HEK293 (cell line): ENCODE measurements around the gene BCKDHB.

Experiments used
- CTCF ChIA-PET: fragments of 350-600 bp; formaldehyde crosslinking; extraction: SDS; loops from one replicate; lab custom pipeline; 2021; ENCODE audit warnings: antibody characterized with exemption; lab: Yijun Ruan, JAX
- POLR2A ChIA-PET: fragments of 300-600 bp; formaldehyde crosslinking; extraction: SDS; loops from one replicate; lab custom pipeline; 2020; ENCODE audit warnings: antibody characterized with exemption, inconsistent platforms; lab: Yijun Ruan, JAX
- H3K27ac ChIP-seq: fragments of 200-500 bp; sonication (Bioruptor generic); 2 replicates; pipeline ENCODE4 v1.5.1; 2014; ENCODE audit warnings: low read depth, low read length, control low read depth, inconsistent platforms; ENCODE audit errors: extremely low read depth
- H3K36me3 ChIP-seq, 2 experiments: fragments of 200-500 bp in 1 of 2; sonication (Bioruptor generic) in 1 of 2; 1 replicate in 1 of 2; 2 replicates in 1 of 2; pipeline ENCODE4 v1.5.1; 2014 to 2017; ENCODE audit warnings: inconsistent platforms in 2 of 2, low read length in 2 of 2; ENCODE audit not compliant: control insufficient read depth in 2 of 2, insufficient read depth in 1 of 2
- H3K4me1 ChIP-seq: fragments of 200-500 bp; sonication (Bioruptor generic); 2 replicates; pipeline ENCODE4 v1.5.1; 2014; ENCODE audit warnings: mild to moderate bottlenecking, low read length, inconsistent platforms; ENCODE audit not compliant: control insufficient read depth, insufficient read depth
- H3K4me3 ChIP-seq: 2 replicates; pipeline ENCODE4 v1.5.1; 2011; ENCODE audit warnings: low read depth, mild to moderate bottlenecking, control low read depth, low read length, moderate library complexity
- H3K9me3 ChIP-seq: fragments of 200-500 bp; sonication (Bioruptor generic); 2 replicates; pipeline ENCODE4 v1.5.1; 2014; ENCODE audit warnings: low read depth, low read length, inconsistent platforms; ENCODE audit not compliant: control insufficient read depth, insufficient read depth
- BCL11B ChIP-seq: fragments of 450-650 bp; formaldehyde crosslinking; IDR thresholded peaks from 2 replicates; pipeline ENCODE4 v1.5.1; 2016; ENCODE audit warnings: low read depth, missing biosample characterization, missing genetic modification characterization
- FEZF1 ChIP-seq: fragments of 450-650 bp; formaldehyde crosslinking; IDR thresholded peaks from 2 replicates; pipeline ENCODE4 v1.5.1; 2016; ENCODE audit warnings: missing biosample characterization, missing genetic modification characterization
- GLI2 ChIP-seq: fragments of 450-650 bp; formaldehyde crosslinking; IDR thresholded peaks from 2 replicates; pipeline ENCODE4; 2017; ENCODE audit warnings: missing biosample characterization, missing genetic modification characterization, low read depth, borderline replicate concordance
- GLIS2 ChIP-seq: fragments of 450-650 bp; formaldehyde crosslinking; IDR thresholded peaks from 2 replicates; pipeline ENCODE4 v1.5.1; 2016; ENCODE audit warnings: missing biosample characterization, missing genetic modification characterization
- HOXA7 ChIP-seq: sonication (generic); formaldehyde crosslinking; IDR thresholded peaks from 2 replicates; pipeline ENCODE4 v1.8.1; 2022; ENCODE audit warnings: missing genetic modification reagents, borderline replicate concordance
- MZF1 ChIP-seq: fragments of 450-650 bp; formaldehyde crosslinking; IDR thresholded peaks from 2 replicates; pipeline ENCODE4 v1.5.1; 2017; ENCODE audit warnings: missing biosample characterization, missing genetic modification characterization, borderline replicate concordance
- TCF7L2 ChIP-seq: IDR thresholded peaks from 2 replicates; pipeline ENCODE4 v1.6.1; 2011; ENCODE audit warnings: low read depth, mild to moderate bottlenecking, inconsistent platforms, low read length, moderate library complexity, borderline replicate concordance
- WT1 ChIP-seq: fragments of 450-650 bp; formaldehyde crosslinking; IDR thresholded peaks from 2 replicates; pipeline ENCODE4 v1.5.1; 2016; ENCODE audit warnings: missing biosample characterization, missing genetic modification characterization
- ZBTB49 ChIP-seq: fragments of 450-650 bp; formaldehyde crosslinking; IDR thresholded peaks from 2 replicates; pipeline ENCODE4 v1.5.1; 2016; ENCODE audit warnings: missing biosample characterization, missing genetic modification characterization, low read depth
- ZFHX2 ChIP-seq: fragments of 450-650 bp; formaldehyde crosslinking; conservative IDR thresholded peaks from 2 replicates; pipeline ENCODE4 v1.5.1; 2016; ENCODE audit warnings: missing biosample characterization, missing genetic modification characterization
- ZFP3 ChIP-seq: fragments of 450-650 bp; formaldehyde crosslinking; IDR thresholded peaks from 2 replicates; pipeline ENCODE4 v1.5.1; 2016; ENCODE audit warnings: low read depth, missing biosample characterization, missing genetic modification characterization
- ZNF138 ChIP-seq: fragments of 450-650 bp; formaldehyde crosslinking; IDR thresholded peaks from 2 replicates; pipeline ENCODE4 v1.5.1; 2016; ENCODE audit warnings: missing biosample characterization, missing genetic modification characterization, borderline replicate concordance
- ZNF140 ChIP-seq: fragments of 450-650 bp; formaldehyde crosslinking; IDR thresholded peaks from 2 replicates; pipeline ENCODE4 v1.5.1; 2016; ENCODE audit warnings: missing biosample characterization, missing genetic modification characterization
- ZNF146 ChIP-seq: fragments of 450-650 bp; formaldehyde crosslinking; IDR thresholded peaks from 2 replicates; pipeline ENCODE4 v1.5.1; 2016; ENCODE audit warnings: missing biosample characterization, missing genetic modification characterization
- ZNF433 ChIP-seq: fragments of 450-650 bp; formaldehyde crosslinking; IDR thresholded peaks from 2 replicates; pipeline ENCODE4 v1.5.1; 2016; ENCODE audit warnings: missing biosample characterization, missing genetic modification characterization, low read depth
- ZNF529 ChIP-seq: fragments of 450-650 bp; formaldehyde crosslinking; IDR thresholded peaks from 2 replicates; pipeline ENCODE4 v1.5.1; 2017; ENCODE audit warnings: missing genetic modification characterization, missing biosample characterization; ENCODE audit not compliant: insufficient replicate concordance
- ZNF571 ChIP-seq: fragments of 450-650 bp; formaldehyde crosslinking; IDR thresholded peaks from 2 replicates; pipeline ENCODE4 v1.5.0; 2017; ENCODE audit warnings: missing biosample characterization, missing genetic modification characterization
- ZNF580 ChIP-seq: fragments of 450-650 bp; formaldehyde crosslinking; IDR thresholded peaks from 2 replicates; pipeline ENCODE4 v1.5.1; 2016; ENCODE audit warnings: missing biosample characterization, missing genetic modification characterization
- ZNF600 ChIP-seq: fragments of 450-650 bp; formaldehyde crosslinking; IDR thresholded peaks from 2 replicates; pipeline ENCODE4 v1.5.1; 2016; ENCODE audit warnings: missing biosample characterization, missing genetic modification characterization
- ZNF660 ChIP-seq: fragments of 450-650 bp; IDR thresholded peaks from 2 replicates; pipeline ENCODE4 v1.5.1; 2018; ENCODE audit warnings: missing biosample characterization, mild to moderate bottlenecking, missing genetic modification characterization
- ZNF843 ChIP-seq: fragments of 450-650 bp; formaldehyde crosslinking; IDR thresholded peaks from 2 replicates; pipeline ENCODE4 v1.5.1; 2016; ENCODE audit warnings: missing biosample characterization, missing genetic modification characterization

Gene BCKDHB

DNA sequence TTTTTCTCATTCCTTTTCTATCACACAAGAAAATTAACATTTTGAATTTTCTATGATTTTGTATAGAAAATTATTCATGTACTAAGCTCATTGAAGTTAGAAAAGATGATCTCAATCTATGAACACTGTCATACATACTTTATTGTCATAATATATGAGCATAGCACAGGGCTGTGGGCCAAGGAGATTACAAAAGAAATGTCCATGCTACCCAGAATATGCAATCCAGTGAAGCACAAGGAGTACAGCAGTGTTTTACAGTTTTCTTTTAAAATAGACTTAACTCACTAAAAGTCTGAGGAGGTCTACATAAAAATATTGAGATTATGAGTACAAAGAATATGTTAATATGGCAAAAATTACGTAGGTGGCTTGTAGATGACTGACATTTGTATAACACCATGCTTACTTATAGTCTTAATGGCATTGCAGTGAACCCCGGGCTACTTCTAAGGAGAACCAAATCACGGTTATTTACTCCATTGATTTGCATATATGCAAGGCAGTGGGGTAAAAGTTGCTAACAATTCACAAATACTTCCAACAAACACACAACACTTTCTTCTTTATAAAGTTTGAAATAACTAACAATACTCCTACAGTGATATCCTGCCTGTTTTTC is 257.1 kb downstream of the BCKDHB start:
- CTCF ChIA-PET, result no interaction called here
- TF ChIP-seq ZFP3 (no peak), ZNF140 (tag by site-specific recombination) (no peak), TCF7L2 (no peak), ZNF660 (tag by site-specific recombination) (no peak), HOXA7 (CRISPR knock-in tag) (no peak), ZNF146 (tag by site-specific recombination) (no peak), ZNF433 (tag by site-specific recombination) (no peak), ZNF571 (tag by site-specific recombination) (no peak)
- no peak overlapping the region for H3K4me3 ChIP-seq

DNA sequence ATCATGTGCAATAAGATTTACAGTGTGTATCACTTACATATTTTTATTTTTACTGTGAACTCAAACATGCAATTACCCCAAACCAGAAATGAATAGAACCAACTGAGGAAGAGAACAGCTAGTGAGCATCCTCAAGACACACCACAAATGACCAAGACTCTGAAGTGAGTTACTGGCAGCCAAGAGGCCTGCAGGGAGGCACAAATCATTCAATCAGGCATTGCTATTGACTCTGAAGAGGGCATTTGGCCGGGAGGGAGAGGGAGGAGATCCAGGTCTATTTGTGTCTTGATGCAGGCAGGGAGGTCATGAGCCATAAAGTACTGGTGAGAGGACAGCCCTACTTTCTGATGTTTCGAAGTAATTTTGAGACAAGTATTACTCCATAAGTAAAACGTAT is 257.7 kb downstream of the BCKDHB start:
- no peaks in the 10 kb centered on the region for H3K9me3 ChIP-seq
- TF ChIP-seq ZBTB49 (tag by site-specific recombination), result no peak
- TF ChIP-seq BCL11B (tag by site-specific recombination), result no peak
- TF ChIP-seq ZNF580, result no peak
- TF ChIP-seq ZFHX2 (tag by site-specific recombination), result no peak
- ChIA-PET CTCF (no interaction called here), POLR2A (no interaction called here)
- H3K4me1 ChIP-seq, result no peaks in the 10 kb centered on the region
- H3K27ac ChIP-seq, result no peak overlapping the region
- H3K4me3 ChIP-seq, result no peak overlapping the region
- H3K36me3 ChIP-seq, result no peaks in the 10 kb centered on the region

More for the DNA sequence above, 257.1 kb downstream of the BCKDHB start:
- no peak overlapping the region for H3K27ac ChIP-seq
- POLR2A ChIA-PET, result no interaction called here
- H3K36me3 ChIP-seq, result no peaks in the 10 kb centered on the region
- no peaks in the 10 kb centered on the region for H3K4me1 ChIP-seq
- H3K9me3 ChIP-seq, result no peaks in the 10 kb centered on the region

DNA sequence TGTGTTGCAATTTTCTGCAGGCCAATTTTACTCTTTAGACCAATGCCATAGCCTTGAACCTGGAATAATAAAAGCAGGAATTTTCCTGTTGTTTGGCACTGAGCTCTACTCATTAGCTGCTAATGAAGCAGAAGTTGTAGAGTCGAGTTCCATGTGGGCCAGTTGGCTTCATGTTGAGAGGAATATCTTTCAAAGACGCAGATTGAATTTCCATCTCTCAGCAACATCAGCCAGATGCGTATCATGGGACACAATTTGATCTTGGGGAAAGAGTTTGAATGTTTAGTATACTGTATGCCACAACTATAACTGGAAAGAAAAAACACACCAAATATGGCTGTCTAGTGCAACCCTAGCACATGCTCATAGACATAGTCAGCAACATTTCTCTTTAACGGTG is 259.6 kb downstream of the BCKDHB start:
- Histone ChIP-seq H3K27ac (no peak overlapping the region), H3K9me3 (no peaks in the 10 kb centered on the region), H3K4me3 (no peak overlapping the region), H3K36me3 (no peaks in the 10 kb centered on the region), H3K4me1 (no peaks in the 10 kb centered on the region)
- CTCF ChIA-PET, result interaction anchor here (0.6 kb wide), 1 partner anchor 47 kb away, joined by 3 read pairs; no protein-coding TSS in a partner anchor
- TF ChIP-seq ZNF529 (tag by site-specific recombination) (no peak), ZNF600 (tag by site-specific recombination) (no peak), GLI2 (tag by site-specific recombination) (no peak), WT1 (no peak), ZNF138 (tag by site-specific recombination) (no peak), ZNF843 (no peak), GLIS2 (tag by site-specific recombination) (no peak), FEZF1 (tag by site-specific recombination) (no peak), MZF1 (no peak)
- POLR2A ChIA-PET, result no interaction called here
